AG04450 (cell line): ENCODE results near the gene RBFOX2. TPM values are rescaled to one million over a fixed set of nuclear protein-coding genes. Genes with fewer than 3 reads are reported as not detected.

Experiments
- CTCF ChIA-PET: fragments of 300-600, 350-600 bp; formaldehyde crosslinking; extraction: SDS; loops from one replicate; lab custom pipeline; 2022; ENCODE audit warnings: antibody characterized with exemption, inconsistent platforms; lab: Charles Lee
- POLR2A ChIA-PET: fragments of 350-600 bp; formaldehyde crosslinking; extraction: SDS; loops from one replicate; lab custom pipeline; 2021; ENCODE audit warnings: antibody characterized with exemption, inconsistent platforms; lab: Yijun Ruan, JAX
- DNase-seq: peaks from one replicate; pipeline ENCODE4 v3.0.0-alpha.2; 2011; ENCODE audit warnings: low read depth, low spot score
- H3K27ac ChIP-seq: one replicate; pipeline ENCODE4 v1.5.1; 2012; ENCODE audit warnings: low read depth, low read length, control low read depth
- H3K27me3 ChIP-seq: one replicate; pipeline ENCODE4 v1.6.0; 2012; ENCODE audit warnings: low read length; ENCODE audit not compliant: control insufficient read depth, insufficient read depth
- H3K4me3 ChIP-seq: 2 replicates; pipeline ENCODE4 v1.5.1; 2011; ENCODE audit warnings: mild to moderate bottlenecking, low read depth, low read length, control low read depth
- H3K9me3 ChIP-seq: 2 replicates; pipeline ENCODE4 v1.5.1; 2012; ENCODE audit warnings: low read length; ENCODE audit not compliant: control insufficient read depth, insufficient read depth
- polyA plus RNA-seq: library from polyadenylated mRNA; depleted of rRNA; stranded (reverse); fragments of >200 nt; gene quantifications from 2 replicates; pipeline ENCODE4 v1.2.3, GENCODE V29; 2011
- TF ChIP-seq, protein P1 (sequence below): IDR thresholded peaks from 2 replicates; pipeline ENCODE4 v1.5.1; 2011; ENCODE audit warnings: low read depth, low read length, control low read depth, inconsistent platforms

RBFOX2 gene
- polyA plus RNA-seq, 1 experiment = 288 TPM

DNA sequence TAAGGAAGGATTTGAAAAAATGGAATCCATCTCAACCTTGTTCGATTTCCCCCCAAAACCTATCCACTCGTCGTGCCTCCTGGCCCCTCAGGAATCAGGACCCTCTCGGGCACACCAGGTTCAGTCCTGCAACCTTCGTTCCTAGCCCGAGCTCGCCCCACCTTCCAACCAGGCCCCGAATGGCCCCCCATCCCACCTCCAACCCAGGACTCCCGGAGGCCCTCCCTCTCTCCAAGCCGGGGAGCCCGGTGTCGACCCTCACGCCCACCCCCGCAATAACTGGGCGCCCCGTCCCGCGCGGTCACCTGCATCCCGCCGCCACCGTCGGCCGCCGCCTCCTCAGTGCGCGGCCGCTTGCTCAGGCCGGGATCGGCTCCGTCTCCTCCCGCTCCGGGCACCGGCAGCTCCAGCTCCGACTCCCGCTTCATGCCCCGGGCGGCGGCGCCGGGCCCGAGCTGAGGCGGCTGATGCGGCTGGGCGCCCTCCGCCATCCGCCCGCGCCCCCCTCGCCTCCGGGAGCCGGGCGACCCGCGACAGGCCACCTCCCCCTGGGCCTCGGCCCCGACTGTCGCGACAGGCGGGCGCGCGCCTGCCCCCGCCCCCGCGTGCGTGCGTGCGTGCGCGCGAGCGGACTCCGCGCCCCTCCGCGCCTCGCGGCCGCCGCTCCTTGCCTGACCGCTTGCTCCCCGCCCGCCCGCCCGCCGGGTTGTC, 534 bp downstream of the RBFOX2 start:
- TF ChIP-seq, protein P1, sequence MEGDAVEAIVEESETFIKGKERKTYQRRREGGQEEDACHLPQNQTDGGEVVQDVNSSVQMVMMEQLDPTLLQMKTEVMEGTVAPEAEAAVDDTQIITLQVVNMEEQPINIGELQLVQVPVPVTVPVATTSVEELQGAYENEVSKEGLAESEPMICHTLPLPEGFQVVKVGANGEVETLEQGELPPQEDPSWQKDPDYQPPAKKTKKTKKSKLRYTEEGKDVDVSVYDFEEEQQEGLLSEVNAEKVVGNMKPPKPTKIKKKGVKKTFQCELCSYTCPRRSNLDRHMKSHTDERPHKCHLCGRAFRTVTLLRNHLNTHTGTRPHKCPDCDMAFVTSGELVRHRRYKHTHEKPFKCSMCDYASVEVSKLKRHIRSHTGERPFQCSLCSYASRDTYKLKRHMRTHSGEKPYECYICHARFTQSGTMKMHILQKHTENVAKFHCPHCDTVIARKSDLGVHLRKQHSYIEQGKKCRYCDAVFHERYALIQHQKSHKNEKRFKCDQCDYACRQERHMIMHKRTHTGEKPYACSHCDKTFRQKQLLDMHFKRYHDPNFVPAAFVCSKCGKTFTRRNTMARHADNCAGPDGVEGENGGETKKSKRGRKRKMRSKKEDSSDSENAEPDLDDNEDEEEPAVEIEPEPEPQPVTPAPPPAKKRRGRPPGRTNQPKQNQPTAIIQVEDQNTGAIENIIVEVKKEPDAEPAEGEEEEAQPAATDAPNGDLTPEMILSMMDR = no peak
- peak overlapping the region; percentile 54 for H3K27ac ChIP-seq
- ChIA-PET CTCF (interaction anchor here (0.6 to 4.4 kb wide), 4 partner anchors 37 to 464 kb away, joined by 3 to 57 read pairs (median 6); no protein-coding TSS in a partner anchor), POLR2A (interaction anchor here (0.6 to 3.9 kb wide), 15 partner anchors 11 to 133 kb away, joined by 3 to 30 read pairs (median 3); no protein-coding TSS in a partner anchor)
- H3K27me3 ChIP-seq = no peaks in the 10 kb centered on the region
- no peak for DNase-seq
- H3K9me3 ChIP-seq = no peaks in the 10 kb centered on the region
- peak overlapping the region; percentile 91 for H3K4me3 ChIP-seq

DNA sequence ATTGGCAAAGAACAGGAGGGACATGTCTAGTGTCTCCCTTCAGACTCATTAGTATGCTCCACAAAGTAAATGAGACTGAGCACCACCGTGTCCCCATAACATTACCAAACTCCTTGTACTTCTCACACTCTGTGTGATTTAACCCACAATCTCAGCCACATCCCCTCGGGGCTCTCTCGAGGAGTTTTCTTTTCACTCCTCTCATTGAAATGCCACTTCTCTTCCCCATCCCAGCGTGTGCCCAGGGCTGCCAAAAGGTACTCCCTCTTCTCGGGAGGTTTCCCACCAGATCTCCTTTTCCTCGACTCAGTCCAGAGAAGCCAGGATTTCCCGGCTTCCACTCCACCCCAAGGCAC, 1.1 kb downstream of the RBFOX2 start:
- CTCF ChIA-PET = interaction anchor here (1.9 to 4.4 kb wide), 2 partner anchors 38 to 97 kb away, joined by 7 to 57 read pairs; no protein-coding TSS in a partner anchor
- Histone ChIP-seq H3K4me3 (peak overlapping the region; percentile 91), H3K27me3 (no peaks in the 10 kb centered on the region), H3K27ac (peak overlapping the region; percentile 54), H3K9me3 (no peaks in the 10 kb centered on the region)
- POLR2A ChIA-PET = interaction anchor here (1.5 to 3.9 kb wide), 2 partner anchors 29 to 38 kb away, joined by 4 to 30 read pairs; no protein-coding TSS in a partner anchor
- DNase-seq = no peak
- TF ChIP-seq, protein P1 = no peak

DNA sequence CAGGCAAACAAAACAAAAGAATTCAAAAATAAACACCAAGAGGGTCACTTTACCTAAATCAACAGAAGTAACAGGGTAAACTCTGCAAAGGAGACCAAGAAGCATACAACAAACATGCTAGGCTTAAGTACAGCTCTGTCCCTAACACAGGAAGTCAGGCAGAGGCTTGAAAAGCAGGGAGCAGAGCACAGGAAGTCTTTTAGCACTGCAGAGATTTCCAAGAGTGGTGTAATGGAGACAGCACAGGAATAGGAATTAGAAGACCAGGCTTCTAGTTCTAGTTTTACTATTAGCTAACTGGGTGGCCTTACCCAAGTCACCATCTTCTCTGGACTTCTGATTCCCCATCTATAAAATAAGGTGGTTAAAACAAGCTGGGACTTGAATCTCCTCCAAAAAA, 1.9 kb downstream of the RBFOX2 start:
- H3K27me3 ChIP-seq = no peaks in the 10 kb centered on the region
- H3K4me3 ChIP-seq = peak overlapping the region; percentile 91
- ChIA-PET POLR2A (interaction anchor here (3.9 kb wide), 1 partner anchor 39 kb away, joined by 30 read pairs; no protein-coding TSS in a partner anchor), CTCF (interaction anchor here (0.9 to 4.4 kb wide), 3 partner anchors 11 to 96 kb away, joined by 3 to 57 read pairs (median 7); no protein-coding TSS in a partner anchor)
- TF ChIP-seq, protein P1 = no peak
- H3K27ac ChIP-seq = no peak overlapping the region
- DNase-seq = no peak
- no peaks in the 10 kb centered on the region for H3K9me3 ChIP-seq

DNA sequence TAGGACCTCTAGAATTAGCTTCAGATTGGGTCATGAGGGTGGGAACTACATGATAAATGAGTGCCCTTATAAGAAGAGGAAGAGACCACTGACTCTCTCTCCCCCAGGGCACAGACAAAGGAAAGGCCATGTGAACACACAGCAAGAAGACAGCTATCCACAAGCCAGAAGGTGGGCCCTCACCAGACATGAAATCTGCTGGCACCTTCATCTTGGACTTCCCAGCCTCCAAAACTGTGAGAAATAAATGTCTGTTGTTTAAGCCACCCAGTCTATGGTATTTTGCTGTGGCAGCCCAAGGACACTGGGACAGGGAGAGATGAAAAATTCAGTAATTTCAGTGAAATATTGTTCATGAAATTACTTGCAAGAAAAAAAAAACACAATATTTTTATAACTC, 5.9 kb downstream of the RBFOX2 start:
- CTCF ChIA-PET = interaction anchor here (1.0 to 4.2 kb wide), 2 partner anchors 43 to 91 kb away, joined by 5 to 24 read pairs; no protein-coding TSS in a partner anchor
- TF ChIP-seq, protein P1 = no peak
- H3K27me3 ChIP-seq = no peaks in the 10 kb centered on the region
- no peak for DNase-seq
- peak overlapping the region; percentile 72 for H3K27ac ChIP-seq
- peak overlapping the region; percentile 42 for H3K4me3 ChIP-seq
- H3K9me3 ChIP-seq = no peaks in the 10 kb centered on the region
- POLR2A ChIA-PET = interaction anchor here (1.0 kb wide), 1 partner anchor 27 kb away, joined by 6 read pairs; no protein-coding TSS in a partner anchor
